K562 (cell line): ENCODE results near the gene SRC. TPM values are rescaled to one million over a fixed set of nuclear protein-coding genes. Genes with fewer than 3 reads are reported as not detected.

Experiments
- ATAC-seq: fragments of 200-7000 bp; cut with Tn5 transposase; 3 replicates; pipeline ENCODE4 v1.9.1; 2020; ENCODE audit warnings: moderate library complexity
- BruUV-seq: library from RNA; stranded (reverse); fragments of 400-500 nt; replicated peaks from 2 replicates; lab custom pipeline; 2021; lab: Mats Ljungman, UMichigan
- CTCF ChIA-PET: fragments of 300-600 bp; formaldehyde crosslinking; extraction: SDS; loops from one replicate; lab custom pipeline; 2021; ENCODE audit warnings: low intra/inter-chr PET ratio; lab: Yijun Ruan, JAX
- POLR2A ChIA-PET: fragments of 300-600, 350-650 bp; sonication (Branson Sonifier 250); formaldehyde crosslinking; extraction: SDS; loops from one replicate; lab custom pipeline; 2021; ENCODE audit warnings: antibody characterized with exemption, inconsistent platforms; lab: Yijun Ruan, JAX
- DNase-seq, 4 experiments: peaks; one replicate each; pipeline versions ENCODE4 v3.0.0 to v3.0.0-alpha.2; 2011 to 2018; ENCODE audit warnings: low spot score in 3 of 4, mixed read lengths in 3 of 4; ENCODE audit errors: extremely low read depth in 1 of 4
- FAIRE-seq: peaks from 2 replicates; lab custom pipeline; 2011; peaks lifted over from hg19 to GRCh38; lab: Jason Lieb, UNC
- H2AFZ ChIP-seq: 2 replicates; pipeline ENCODE4 v1.6.0; 2011; ENCODE audit warnings: low read depth, low read length, control low read depth, inconsistent platforms
- H3K27ac ChIP-seq: fragments of 200-600 bp; 3 replicates; pipeline ENCODE4 v1.8.0; 2011; ENCODE audit warnings: low read depth, mild to moderate bottlenecking, control low read depth, inconsistent platforms, low read length, moderate library complexity, mixed read lengths; ENCODE audit errors: extremely low read depth
- H3K27me3 ChIP-seq, 2 experiments: fragments of 300-600 bp in 1 of 2; 2 replicates in 1 of 2; 3 replicates in 1 of 2; pipeline versions ENCODE4 v1.6.0 to v1.8.0; 2011; ENCODE audit warnings: inconsistent platforms in 2 of 2, low read length in 2 of 2, mild to moderate bottlenecking in 1 of 2, mixed read lengths in 1 of 2, moderate library complexity in 1 of 2; ENCODE audit not compliant: control insufficient read depth in 2 of 2, insufficient read depth in 2 of 2
- H3K36me3 ChIP-seq: fragments of 300-600 bp; 3 replicates; pipeline ENCODE4 v1.8.0; 2011; ENCODE audit warnings: mild to moderate bottlenecking, low read length, inconsistent platforms; ENCODE audit not compliant: control insufficient read depth, insufficient read depth
- H3K4me1 ChIP-seq, 2 experiments: fragments of 200-600 bp in 1 of 2; replicated peaks in 1 of 2; 2 replicates in 1 of 2; 3 replicates in 1 of 2; pipeline versions ENCODE4 v1.5.1 to v1.8.0; 2011; ENCODE audit warnings: inconsistent platforms in 2 of 2, low read length in 2 of 2, mild to moderate bottlenecking in 1 of 2, mixed read lengths in 1 of 2, moderate library complexity in 1 of 2; ENCODE audit not compliant: control insufficient read depth in 2 of 2, insufficient read depth in 2 of 2
- H3K4me2 ChIP-seq: 2 replicates; pipeline ENCODE4 v1.6.1; 2011; ENCODE audit warnings: low read length, control low read depth, inconsistent platforms, mixed read lengths; ENCODE audit not compliant: insufficient read depth
- H3K4me3 ChIP-seq: fragments of 200-600 bp; sonication (generic), shearing (Covaris generic); 2 replicates; pipeline ENCODE4 v1.5.1; 2016; ENCODE audit warnings: control low read depth, inconsistent platforms
- H3K79me2 ChIP-seq: fragments of 200-600 bp; 3 replicates; pipeline ENCODE4 v1.8.0; 2011; ENCODE audit warnings: low read length, inconsistent platforms; ENCODE audit not compliant: control insufficient read depth, insufficient read depth
- H3K9ac ChIP-seq, 2 experiments: 2 replicates each; pipeline versions ENCODE4 v1.6.0 to v1.6.1; 2011; ENCODE audit warnings: low read depth in 2 of 2, low read length in 2 of 2, control low read depth in 1 of 2, inconsistent platforms in 1 of 2, mild to moderate bottlenecking in 1 of 2, mixed read lengths in 1 of 2; ENCODE audit not compliant: insufficient read depth in 1 of 2
- H3K9me1 ChIP-seq: one replicate; pipeline ENCODE4 v1.6.0; 2011; ENCODE audit warnings: inconsistent platforms, mild to moderate bottlenecking, low read length, moderate library complexity; ENCODE audit not compliant: control insufficient read depth, insufficient read depth
- H3K9me3 ChIP-seq: replicated peaks from 2 replicates; pipeline ENCODE4 v1.5.1; 2011; ENCODE audit warnings: low read depth, low read length, inconsistent platforms; ENCODE audit not compliant: control insufficient read depth, insufficient read depth
- H4K20me1 ChIP-seq: replicated peaks from 2 replicates; pipeline ENCODE4 v1.6.1; 2011; ENCODE audit warnings: low read length, inconsistent platforms, mixed read lengths; ENCODE audit not compliant: control insufficient read depth, insufficient read depth
- DMBX1 ChIP-seq: fragments of 250-450 bp; sonication (Bioruptor Pico); IDR thresholded peaks from 2 replicates; pipeline ENCODE4 v1.8.0; 2022; ENCODE audit warnings: inconsistent platforms, mild to moderate bottlenecking, moderate library complexity, borderline replicate concordance
- ELF1 ChIP-seq: fragments of 200-800 bp; sonication (Bioruptor generic); IDR thresholded peaks from 2 replicates; pipeline ENCODE4 v1.6.1; 2016; ENCODE audit warnings: missing genetic modification characterization, missing compliant biosample characterization
- KLF6 ChIP-seq: fragments of 250-450 bp; sonication (Bioruptor Pico); IDR thresholded peaks from 2 replicates; pipeline ENCODE4 v1.4.0; 2020; ENCODE audit warnings: mild to moderate bottlenecking, moderate library complexity, borderline replicate concordance
- MYNN ChIP-seq, 2 experiments: sonication (generic); formaldehyde crosslinking in 1 of 2; IDR thresholded peaks; 2 replicates each; pipeline versions ENCODE4 v1.5.0 to v1.6.1; 2016 to 2020; ENCODE audit warnings: antibody characterized with exemption in 1 of 2, missing genetic modification reagents in 1 of 2
- NELFE ChIP-seq: IDR thresholded peaks from 2 replicates; pipeline ENCODE4 v1.6.1; 2011; ENCODE audit warnings: mild to moderate bottlenecking; ENCODE audit not compliant: insufficient read depth, insufficient read length
- POLR2B ChIP-seq: fragments of 450-650 bp; IDR thresholded peaks from 2 replicates; pipeline ENCODE4 v1.6.1; 2018; ENCODE audit warnings: low read depth; ENCODE audit not compliant: partially characterized antibody
- SIN3A ChIP-seq, 2 experiments: fragments of 150-350 bp in 1 of 2; IDR thresholded peaks; 2 replicates each; pipeline ENCODE4 v1.6.1; 2011 to 2016; ENCODE audit warnings: borderline replicate concordance in 2 of 2, low read depth in 2 of 2, low read length in 2 of 2, mild to moderate bottlenecking in 2 of 2, moderate library complexity in 2 of 2; ENCODE audit not compliant: control insufficient read depth in 1 of 2
- SRSF9 ChIP-seq: fragments of 200-400 bp; formaldehyde crosslinking; IDR thresholded peaks from 2 replicates; pipeline ENCODE4 v1.6.1; 2017; ENCODE audit warnings: low read depth, low read length, borderline replicate concordance
- ZKSCAN1 ChIP-seq: fragments of 150-350 bp; IDR thresholded peaks from 2 replicates; pipeline ENCODE4 v1.6.1; 2016; ENCODE audit warnings: low read depth, low read length
- ZNF174 ChIP-seq: fragments of 250-450 bp; sonication (Bioruptor Pico); IDR thresholded peaks from 2 replicates; pipeline ENCODE4 v1.4.0; 2020; ENCODE audit warnings: mild to moderate bottlenecking
- ZNF41 ChIP-seq: fragments of 250-450 bp; sonication (Bioruptor Pico); conservative IDR thresholded peaks from 2 replicates; pipeline ENCODE4 v1.4.0; 2020; ENCODE audit warnings: mild to moderate bottlenecking
- WGBS: fragments of 100-300 bp; shearing (Covaris generic); methylation state at CpG from one replicate; pipeline ENCODE4 v1.1.6; 2016; ENCODE audit warnings: low coverage, mixed read lengths; ENCODE audit not compliant: insufficient coverage; ENCODE audit errors: missing lambda C conversion rate; 5-methylcytosine and 5-hydroxymethylcytosine counted together
- in situ Hi-C: fragments of 300-500 bp; cut with MboI; formaldehyde crosslinking; loops from 4 replicates; pipeline ENCODE4 v1.15.0; 2018; ENCODE audit warnings: inconsistent platforms, mixed read lengths
- intact Hi-C: fragments of 100-400 bp; cut with micrococcal nuclease; formaldehyde crosslinking; loops from 2 replicates; pipeline ENCODE4 v1.14.2; 2022
- polyA plus RNA-seq, 8 experiments: library from polyadenylated mRNA; depleted of rRNA in 4 of 8; stranded (reverse) in 5 of 8; unstranded in 3 of 8; fragments of >200 nt; fragmentation: Nextera tagmentation in 2 of 8; fragmentation: Illumina TruSeq in 1 of 8; extraction: Ambion mirVana in 2 of 8; extraction: Trizol in 1 of 8; gene quantifications; 2 replicates each; pipeline versions ENCODE4 v1.2.1 to v1.2.3, GENCODE V29; 2011 to 2014; ENCODE audit warnings: inconsistent platforms in 1 of 8, missing spikeins in 1 of 8
- total RNA-seq, 7 experiments: library from RNA; depleted of rRNA in 6 of 7; stranded (reverse); fragments of >200 nt in 6 of 7; fragmentation: Illumina TruSeq in 2 of 7; extraction: Trizol in 2 of 7; gene quantifications; 2 replicates each; pipeline versions ENCODE4 v1.2.1 to v1.2.3, GENCODE V29; 2011 to 2021; ENCODE audit warnings: low replicate concordance in 1 of 7
- TF ChIP-seq, protein P1 (sequence below): fragments of 250-450 bp; sonication (Bioruptor Pico); IDR thresholded peaks from 2 replicates; pipeline ENCODE4 v1.9.0; 2021; ENCODE audit warnings: mild to moderate bottlenecking
- TF ChIP-seq, protein P2 (sequence below): sonication (generic); formaldehyde crosslinking; IDR thresholded peaks from 2 replicates; pipeline ENCODE4 v1.8.0; 2022; ENCODE audit warnings: mild to moderate bottlenecking, missing genetic modification reagents, borderline replicate concordance
- TF ChIP-seq, protein P3 (sequence below): fragments of 150-350 bp; IDR thresholded peaks from 2 replicates; pipeline ENCODE4 v1.6.1; 2014; ENCODE audit warnings: low read depth, mild to moderate bottlenecking, low read length, borderline replicate concordance

Gene SRC
- total and polyA plus RNA-seq, 9 of the 15 experiments (the other 6 are each of a cell fraction or from before 2014, with no cell fraction given), result 0.06 to 8.5 (median 3.1) TPM

DNA sequence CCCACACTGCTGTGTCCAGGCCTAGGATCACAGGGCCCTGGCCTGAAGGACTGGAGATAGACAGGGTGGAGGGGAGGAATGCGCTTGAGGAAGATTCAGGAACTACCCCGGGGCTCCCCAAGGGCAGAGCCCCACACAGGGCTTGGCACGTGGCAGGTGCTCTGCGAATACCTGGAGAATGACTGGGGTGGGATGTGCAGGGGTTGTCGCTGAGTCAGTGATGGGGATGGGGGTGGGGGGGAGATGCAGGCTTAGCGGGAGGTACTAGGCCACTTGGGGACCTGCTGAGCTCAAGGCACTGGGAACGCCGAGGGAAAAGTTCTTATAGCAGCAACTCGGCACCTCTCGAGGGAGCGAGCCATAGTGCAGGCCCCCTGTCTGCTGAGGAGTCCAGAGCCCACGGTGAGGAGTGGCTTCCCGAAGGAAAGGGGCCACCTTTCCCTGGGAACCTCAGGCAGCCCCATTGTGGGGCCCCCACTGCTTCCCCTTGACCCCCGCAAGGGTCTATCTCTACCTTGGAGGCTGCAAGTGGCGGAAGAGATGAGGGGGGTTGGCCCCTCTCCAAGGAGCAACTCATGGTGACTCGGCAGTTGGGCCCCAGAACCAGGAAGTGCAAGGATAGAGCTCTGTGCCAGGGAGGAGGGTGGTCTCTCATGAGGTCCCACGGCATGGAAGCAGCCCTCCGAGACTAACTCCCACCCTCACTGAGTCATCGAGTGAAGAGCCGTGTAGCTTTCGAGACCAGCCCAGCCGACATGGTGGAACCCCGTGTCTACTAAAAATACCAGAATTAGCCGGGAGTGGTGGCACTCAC, 33.1 kb downstream of the SRC start:
- Histone ChIP-seq H3K4me2 (peak overlapping the region; percentile 70), H3K9ac (peak overlapping the region; percentile 80 to 94), H3K27me3 (no peaks in the 10 kb centered on the region), H4K20me1 (no peaks in the 10 kb centered on the region), H3K9me3 (no peaks in the 10 kb centered on the region), H3K79me2 (peaks cover 1% of the 10 kb centered on the region; the same call in 1 of the 3 replicates), H2AFZ (peak overlapping the region; percentile 86), H3K9me1 (no peaks in the 10 kb centered on the region), H3K36me3 (no peaks in the 10 kb centered on the region), H3K4me3 (no peak overlapping the region), H3K27ac (peak overlapping the region; percentile 91), H3K4me1 (peaks cover 36 to 44% of the 10 kb centered on the region in 2 experiments)
- POLR2A ChIA-PET, result interaction anchor here (0.6 to 1.7 kb wide), 10 partner anchors 12 to 150 kb away, joined by 3 to 7 read pairs (median 4); partner anchors contain the start of gene MANBAL
- intact Hi-C loops (no loop called here), in situ Hi-C loops (no loop called here)
- WGBS, result 7% methylated on average over 21 of the region's 24 CpGs
- no TSS peak for BruUV-seq
- FAIRE-seq (peak; percentile 93), DNase-seq (peak; percentile 78 to 92 (median 80)), ATAC-seq (peak; percentile 90)
- CTCF ChIA-PET, result interaction anchor here (0.6 kb wide), 1 partner anchor 9 kb away, joined by 3 read pairs; no protein-coding TSS in a partner anchor
- TF ChIP-seq POLR2B (peak; percentile 63), KLF6 (CRISPR knock-in tag) (peak; percentile 79; the same call in 1 of the 2 replicates), NELFE (no peak), MYNN (IDR thresholded peaks at IDR 0.05) (no peak), MYNN (CRISPR knock-in tag; IDR thresholded peaks at IDR 0.05) (no peak), SIN3A (IDR thresholded peaks at IDR 0.05; ENCODE audit: borderline replicate concordance in 2 of 2, control insufficient read depth in 1 of 2, low read depth in 2 of 2, low read length in 2 of 2) (no peak), ZNF41 (CRISPR knock-in tag) (no peak; the same call in 1 of the 2 replicates), ZNF174 (no peak), DMBX1 (peak; percentile 35; the same call in 1 of the 2 replicates), ZKSCAN1 (no peak), SRSF9 (no peak), ELF1 (peak; percentile 98)
- TF ChIP-seq, protein P1, sequence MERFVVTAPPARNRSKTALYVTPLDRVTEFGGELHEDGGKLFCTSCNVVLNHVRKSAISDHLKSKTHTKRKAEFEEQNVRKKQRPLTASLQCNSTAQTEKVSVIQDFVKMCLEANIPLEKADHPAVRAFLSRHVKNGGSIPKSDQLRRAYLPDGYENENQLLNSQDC (CRISPR knock-in tag), result no peak
- TF ChIP-seq, protein P2, sequence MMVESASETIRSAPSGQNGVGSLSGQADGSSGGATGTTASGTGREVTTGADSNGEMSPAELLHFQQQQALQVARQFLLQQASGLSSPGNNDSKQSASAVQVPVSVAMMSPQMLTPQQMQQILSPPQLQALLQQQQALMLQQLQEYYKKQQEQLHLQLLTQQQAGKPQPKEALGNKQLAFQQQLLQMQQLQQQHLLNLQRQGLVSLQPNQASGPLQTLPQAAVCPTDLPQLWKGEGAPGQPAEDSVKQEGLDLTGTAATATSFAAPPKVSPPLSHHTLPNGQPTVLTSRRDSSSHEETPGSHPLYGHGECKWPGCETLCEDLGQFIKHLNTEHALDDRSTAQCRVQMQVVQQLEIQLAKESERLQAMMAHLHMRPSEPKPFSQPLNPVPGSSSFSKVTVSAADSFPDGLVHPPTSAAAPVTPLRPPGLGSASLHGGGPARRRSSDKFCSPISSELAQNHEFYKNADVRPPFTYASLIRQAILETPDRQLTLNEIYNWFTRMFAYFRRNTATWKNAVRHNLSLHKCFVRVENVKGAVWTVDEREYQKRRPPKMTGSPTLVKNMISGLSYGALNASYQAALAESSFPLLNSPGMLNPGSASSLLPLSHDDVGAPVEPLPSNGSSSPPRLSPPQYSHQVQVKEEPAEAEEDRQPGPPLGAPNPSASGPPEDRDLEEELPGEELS (CRISPR knock-in tag), result no peak
- TF ChIP-seq, protein P3, sequence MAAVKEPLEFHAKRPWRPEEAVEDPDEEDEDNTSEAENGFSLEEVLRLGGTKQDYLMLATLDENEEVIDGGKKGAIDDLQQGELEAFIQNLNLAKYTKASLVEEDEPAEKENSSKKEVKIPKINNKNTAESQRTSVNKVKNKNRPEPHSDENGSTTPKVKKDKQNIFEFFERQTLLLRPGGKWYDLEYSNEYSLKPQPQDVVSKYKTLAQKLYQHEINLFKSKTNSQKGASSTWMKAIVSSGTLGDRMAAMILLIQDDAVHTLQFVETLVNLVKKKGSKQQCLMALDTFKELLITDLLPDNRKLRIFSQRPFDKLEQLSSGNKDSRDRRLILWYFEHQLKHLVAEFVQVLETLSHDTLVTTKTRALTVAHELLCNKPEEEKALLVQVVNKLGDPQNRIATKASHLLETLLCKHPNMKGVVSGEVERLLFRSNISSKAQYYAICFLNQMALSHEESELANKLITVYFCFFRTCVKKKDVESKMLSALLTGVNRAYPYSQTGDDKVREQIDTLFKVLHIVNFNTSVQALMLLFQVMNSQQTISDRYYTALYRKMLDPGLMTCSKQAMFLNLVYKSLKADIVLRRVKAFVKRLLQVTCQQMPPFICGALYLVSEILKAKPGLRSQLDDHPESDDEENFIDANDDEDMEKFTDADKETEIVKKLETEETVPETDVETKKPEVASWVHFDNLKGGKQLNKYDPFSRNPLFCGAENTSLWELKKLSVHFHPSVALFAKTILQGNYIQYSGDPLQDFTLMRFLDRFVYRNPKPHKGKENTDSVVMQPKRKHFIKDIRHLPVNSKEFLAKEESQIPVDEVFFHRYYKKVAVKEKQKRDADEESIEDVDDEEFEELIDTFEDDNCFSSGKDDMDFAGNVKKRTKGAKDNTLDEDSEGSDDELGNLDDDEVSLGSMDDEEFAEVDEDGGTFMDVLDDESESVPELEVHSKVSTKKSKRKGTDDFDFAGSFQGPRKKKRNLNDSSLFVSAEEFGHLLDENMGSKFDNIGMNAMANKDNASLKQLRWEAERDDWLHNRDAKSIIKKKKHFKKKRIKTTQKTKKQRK, result no peak
